ENCODE data around the gene PDXK.
"Not testable (repeated sequence)": the region's sequence is repeated elsewhere in the genome, so short reads cannot be mapped to it uniquely, and the experiment has no call there.

Gene PDXK

GRCh38 chr21:43697758-43698643 is 20.9 kb upstream of the PDXK start:
- no peak for DNase-seq (ENCODE audit: low spot score)

- not testable (repeated sequence) for DNase-seq (ENCODE audit: low spot score)
Measured at GRCh38 chr21:43699492-43699777, 19.5 kb upstream of the PDXK start.

GRCh38 chr21:43699933-43700599 is 18.9 kb upstream of the PDXK start:
- DNase-seq (ENCODE audit: low spot score), result no peak

- no peak for DNase-seq (ENCODE audit: low spot score)
Measured at GRCh38 chr21:43701936-43702784, 16.8 kb upstream of the PDXK start.

GRCh38 chr21:43702785-43703034 is 16.2 kb upstream of the PDXK start:
- DNase-seq (ENCODE audit: low spot score), result no peak

- DNase-seq (ENCODE audit: low spot score), result no peak
Measured at GRCh38 chr21:43703035-43703880, 15.7 kb upstream of the PDXK start.

GRCh38 chr21:43707462-43707861 is 11.5 kb upstream of the PDXK start:
- no peak for DNase-seq (ENCODE audit: low spot score)

- no peak for DNase-seq (ENCODE audit: low spot score)
Measured at GRCh38 chr21:43708745-43709381, 10.1 kb upstream of the PDXK start.

- DNase-seq (ENCODE audit: low spot score), result no peak
Measured at GRCh38 chr21:43712268-43712942, 6.5 kb upstream of the PDXK start.

- not testable (repeated sequence) for DNase-seq (ENCODE audit: low spot score)
Measured at GRCh38 chr21:43713123-43713522, 5.8 kb upstream of the PDXK start.

GRCh38 chr21:43716376-43717165 is 2.4 kb upstream of the PDXK start:
- DNase-seq (ENCODE audit: low spot score), result no peak

GRCh38 chr21:43717166-43717853 is 1.6 kb upstream of the PDXK start:
- no peak for DNase-seq (ENCODE audit: low spot score)

- no peak for DNase-seq (ENCODE audit: low spot score)
Measured at GRCh38 chr21:43717967-43718871, 710 bp upstream of the PDXK start.

- DNase-seq (ENCODE audit: low spot score), result no peak
Measured at GRCh38 chr21:43719748-43720538, 1.0 kb downstream of the PDXK start.

- no peak for DNase-seq (ENCODE audit: low spot score)
Measured at GRCh38 chr21:43720539-43721166, 1.7 kb downstream of the PDXK start.

GRCh38 chr21:43721206-43721605 is 2.3 kb downstream of the PDXK start:
- no peak for DNase-seq (ENCODE audit: low spot score)

- DNase-seq (ENCODE audit: low spot score), result no peak
Measured at GRCh38 chr21:43721939-43722338, 3.0 kb downstream of the PDXK start.

Measured in hepatic stellate cell (primary cell).